Left lobe of liver (tissue), 2 donors: ENCODE measurements around the gene SYNRG. TPM values are rescaled to one million over a fixed set of nuclear protein-coding genes. Genes with fewer than 3 reads are reported as not detected.
A peak's percentile ranks its signal among the peaks of the same experiment; 100 is the strongest.

Experiments
- ATAC-seq: fragments of 200-7000 bp; cut with Tn5 transposase; one replicate; pipeline ENCODE4 v1.9.1; 2020; ENCODE audit warnings: mild to moderate bottlenecking, moderate library complexity
- DNase-seq: peaks from one replicate; pipeline ENCODE4 v3.0.0-alpha.2; 2020; ENCODE audit warnings: low spot score
- total RNA-seq: library from RNA; stranded (reverse); gene quantifications from one replicate; pipeline ENCODE4 v1.2.1, GENCODE V29; 2021
- donor health status: DM: no; HTN: no; CAD: no; lungs with moderate emphysema.
- donor health status: DM: no; HTN: yes; CAD: no.

Gene SYNRG
- total RNA-seq, 1 donor from 2014 or later: 15.7 TPM

DNA sequence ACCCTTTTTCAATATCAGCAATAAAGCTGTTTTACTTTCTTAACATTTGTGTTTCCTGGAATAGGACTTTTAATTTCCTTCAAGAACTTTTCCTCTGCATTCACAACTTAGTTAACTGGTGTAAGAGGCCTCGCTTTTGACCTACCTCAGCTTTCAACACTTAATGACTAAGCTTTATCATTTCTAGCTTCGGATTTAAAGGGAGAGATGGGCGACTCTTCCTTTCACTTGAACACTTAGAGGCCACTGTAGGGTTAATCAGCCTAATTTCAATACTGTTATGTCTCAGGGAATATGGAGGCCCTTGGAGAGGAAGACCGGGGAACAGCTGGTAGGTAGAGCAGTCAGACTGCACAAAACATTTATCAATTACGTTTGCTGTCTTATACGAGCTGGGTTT lies 4.7 kb downstream of the SYNRG start:
- ATAC-seq (no peak), DNase-seq (no peak)

GRCh38 chr17:37598145-37598544 lies 11.1 kb downstream of the SYNRG start:
- ATAC-seq: peak; percentile 74
- DNase-seq: no peak

DNA sequence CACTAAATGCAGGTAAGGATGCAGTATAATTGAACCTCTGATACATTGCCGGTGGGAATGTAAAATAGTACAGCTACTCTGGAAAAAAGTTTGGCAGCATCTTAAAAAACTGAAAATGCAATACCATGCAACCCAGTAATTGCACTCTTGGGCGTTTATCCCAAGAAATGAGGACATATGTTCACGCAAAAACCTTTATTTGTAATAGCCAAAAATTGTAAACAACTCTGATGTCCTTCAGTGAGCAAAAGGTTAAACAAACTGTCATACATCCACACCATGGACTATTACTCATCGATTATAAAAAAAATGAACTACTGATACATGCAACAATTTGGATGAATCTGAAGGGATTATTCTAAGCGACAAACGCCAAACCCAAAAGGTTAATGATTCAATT lies 16.9 kb downstream of the SYNRG start:
- ATAC-seq (no peak), DNase-seq (no peak)

DNA sequence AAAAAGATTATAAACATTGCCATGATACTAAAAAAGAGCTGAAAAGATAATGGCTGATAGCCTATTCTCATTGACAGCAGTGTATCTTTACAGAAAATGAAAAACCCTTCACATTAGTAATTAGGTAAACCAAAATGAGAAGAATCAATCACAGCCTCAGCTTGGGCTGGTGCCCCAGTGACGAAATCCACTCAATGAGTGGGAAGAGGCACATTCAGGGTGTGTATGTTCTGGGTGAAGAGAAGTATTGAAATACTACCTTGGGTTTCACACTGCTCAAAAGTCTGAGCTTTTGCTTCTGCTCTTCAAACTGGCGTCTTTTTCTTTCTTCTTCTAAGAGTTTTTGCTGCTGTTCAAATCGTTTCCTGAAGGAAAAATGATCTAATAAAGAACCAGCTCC lies 24.2 kb downstream of the SYNRG start:
- ATAC-seq (no peak), DNase-seq (no peak)

DNA sequence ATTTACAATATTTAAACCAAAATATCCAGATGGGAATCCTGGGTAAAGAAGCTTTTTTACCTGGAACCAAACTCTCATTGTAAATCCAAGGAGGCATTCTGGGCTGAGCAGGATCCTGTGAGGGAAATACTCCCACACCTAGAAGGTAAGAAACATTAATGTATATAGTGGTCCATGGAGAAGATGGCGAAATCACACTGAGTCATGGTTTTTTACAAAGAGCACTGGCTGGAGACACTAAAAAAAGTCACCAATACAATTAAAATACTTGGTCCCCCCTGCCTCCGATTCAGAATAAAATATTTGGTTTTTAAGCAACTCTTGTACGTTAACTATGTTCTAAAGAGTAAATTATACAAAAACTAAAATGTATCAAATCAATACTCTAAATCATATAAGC lies 32.9 kb downstream of the SYNRG start:
- DNase-seq (no peak), ATAC-seq (no peak)

GRCh38 chr17:37574427-37574826 lies 34.8 kb downstream of the SYNRG start:
- ATAC-seq (no peak), DNase-seq (no peak)

- DNase-seq (no peak), ATAC-seq (peak; percentile 79)
Observed at GRCh38 chr17:37571674-37572073, 37.5 kb downstream of the SYNRG start.

- no peak for DNase-seq
- peak; percentile 83 for ATAC-seq
Observed at GRCh38 chr17:37570527-37571093, 38.6 kb downstream of the SYNRG start.

GRCh38 chr17:37568350-37569053 lies 40.7 kb downstream of the SYNRG start:
- no peak for ATAC-seq
- DNase-seq: no peak

- no peak for ATAC-seq
Observed at GRCh38 chr17:37567538-37567937, 41.7 kb downstream of the SYNRG start.

GRCh38 chr17:37567137-37567536 lies 42.1 kb downstream of the SYNRG start:
- no peak for DNase-seq
- no peak for ATAC-seq

More at GRCh38 chr17:37567538-37567937, 41.7 kb downstream of the SYNRG start:
- DNase-seq: no peak

DNA sequence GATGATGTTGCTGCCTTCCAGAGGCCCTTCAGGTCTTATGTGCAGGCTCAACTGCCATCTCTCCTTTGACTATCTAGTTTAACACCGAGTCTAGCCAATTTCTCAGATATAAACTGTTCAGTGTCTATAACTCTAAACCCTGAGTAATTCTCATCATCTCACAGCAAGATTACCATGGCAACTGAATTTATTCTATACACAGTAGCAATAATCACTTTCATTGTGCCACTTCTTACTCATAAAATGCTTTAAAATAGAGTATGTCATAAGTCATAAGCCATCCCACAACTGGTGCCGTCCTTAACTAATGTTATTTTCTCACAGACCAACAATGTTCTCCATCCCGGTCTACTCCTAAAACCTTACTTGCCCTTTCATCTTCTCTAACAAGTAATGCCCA lies 45.0 kb downstream of the SYNRG start:
- DNase-seq: no peak
- no peak for ATAC-seq

GRCh38 chr17:37562016-37562745 lies 47.0 kb downstream of the SYNRG start:
- ATAC-seq: no peak
- DNase-seq: no peak

GRCh38 chr17:37558299-37558698 lies 50.9 kb downstream of the SYNRG start:
- ATAC-seq: no peak
- DNase-seq: no peak

- DNase-seq (no peak), ATAC-seq (no peak)
Observed at GRCh38 chr17:37557482-37557881, 51.7 kb downstream of the SYNRG start.

- ATAC-seq: no peak
- no peak for DNase-seq
Observed at GRCh38 chr17:37555386-37555785, 53.8 kb downstream of the SYNRG start.

- DNase-seq: no peak
- no peak for ATAC-seq
Observed at GRCh38 chr17:37553401-37553966, 55.7 kb downstream of the SYNRG start.

DNA sequence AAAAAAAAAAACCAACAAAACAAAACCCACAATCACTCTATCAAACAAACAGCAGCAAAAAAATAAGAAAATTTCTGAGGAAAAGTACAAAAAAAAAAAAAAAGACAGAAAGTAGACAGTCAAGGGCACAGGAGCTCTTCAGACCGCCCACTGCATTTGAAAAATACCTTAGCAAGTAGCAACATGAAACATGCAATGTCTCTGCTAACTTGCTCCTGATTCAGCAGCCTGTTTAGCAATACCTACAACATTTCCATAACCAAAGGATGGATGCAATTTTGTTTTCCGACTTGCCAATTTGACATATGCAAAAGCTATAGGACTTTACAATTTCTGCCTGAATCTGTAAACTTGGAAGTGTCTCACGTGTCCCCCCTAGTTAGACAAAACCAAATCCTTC lies 57.4 kb downstream of the SYNRG start:
- ATAC-seq (no peak), DNase-seq (no peak)

DNA sequence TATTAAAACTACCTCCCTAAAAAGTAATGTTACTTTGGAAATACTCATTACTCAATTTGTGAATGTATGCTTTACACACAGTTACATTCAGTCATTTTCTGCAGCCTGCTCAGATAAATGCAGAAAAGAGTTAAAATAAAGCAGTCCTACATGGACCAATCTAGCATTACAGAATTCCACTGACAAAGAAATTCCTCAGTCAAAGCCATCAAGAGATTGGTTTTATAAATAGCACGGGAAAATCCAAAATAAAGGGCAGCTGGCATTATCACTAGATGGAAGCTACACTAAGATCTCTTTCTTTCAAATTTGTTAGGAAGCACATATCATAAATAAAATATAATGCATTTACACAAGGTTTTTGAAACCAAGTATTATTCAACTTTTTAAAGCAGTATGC lies 61.2 kb downstream of the SYNRG start:
- ATAC-seq (no peak), DNase-seq (no peak)

GRCh38 chr17:37546302-37546701 lies 62.9 kb downstream of the SYNRG start:
- no peak for ATAC-seq

DNA sequence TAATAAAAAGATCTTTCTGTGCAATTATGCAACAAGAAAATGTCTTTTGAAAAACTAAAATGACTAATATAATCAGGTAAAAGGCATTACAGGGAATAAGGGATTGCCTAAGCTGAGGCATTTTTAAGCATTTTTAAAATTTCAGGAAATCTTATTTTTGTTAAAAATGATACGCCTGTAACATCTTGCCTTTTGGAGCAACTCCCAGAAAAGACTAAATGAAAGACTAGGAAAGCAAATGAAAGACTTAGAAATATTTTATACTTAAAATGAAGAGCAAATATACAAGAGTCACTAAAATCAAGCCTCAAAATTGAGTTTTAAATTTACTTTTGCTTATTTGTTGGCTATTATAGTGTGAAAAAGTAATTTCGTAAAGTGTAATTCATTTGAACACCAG lies 63.7 kb downstream of the SYNRG start:
- no peak for ATAC-seq
- no peak for DNase-seq

More at GRCh38 chr17:37546302-37546701, 62.9 kb downstream of the SYNRG start:
- no peak for DNase-seq

DNA sequence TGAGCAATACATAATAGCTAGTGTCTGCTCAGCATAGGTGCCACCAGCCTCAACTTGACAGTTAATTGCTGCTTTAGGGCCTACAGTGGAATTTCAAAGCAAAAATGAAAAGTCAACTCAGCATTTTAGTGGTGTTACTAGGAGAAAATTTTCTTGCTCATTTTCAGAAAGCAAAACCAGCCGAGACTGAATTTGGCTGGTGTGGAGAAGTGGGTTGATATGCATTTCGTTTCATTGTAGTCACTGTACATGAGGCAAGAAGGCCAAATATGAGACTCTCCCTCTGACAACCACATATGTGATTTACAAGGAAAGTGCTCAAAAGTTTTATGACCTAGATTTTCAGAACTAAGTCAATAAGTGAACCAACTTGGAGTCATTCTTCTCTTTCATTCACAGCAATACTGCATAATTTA lies 65.6 kb downstream of the SYNRG start:
- DNase-seq (no peak), ATAC-seq (no peak)
